Endothelial cell of umbilical vein (primary cell): ENCODE results near the gene ATOX1.

Experiments
- CTCF ChIP-seq, 2 donors: IDR thresholded peaks; 1 replicate in 1 of 2; 2 replicates in 1 of 2; pipeline ENCODE4 v1.5.1; 2011; ENCODE audit warnings: low read length in 2 of 2, mild to moderate bottlenecking in 2 of 2, moderate library complexity in 2 of 2, control low read depth in 1 of 2, inconsistent platforms in 1 of 2, low read depth in 1 of 2; ENCODE audit not compliant: insufficient read depth in 1 of 2; ENCODE audit errors: extremely low read depth in 1 of 2
- EZH2 ChIP-seq: IDR thresholded peaks from 2 replicates; pipeline ENCODE4 v1.6.1; 2012; ENCODE audit warnings: borderline replicate concordance, low read depth, mild to moderate bottlenecking, moderate library complexity, low read length, inconsistent platforms; ENCODE audit not compliant: severe bottlenecking
- MAX ChIP-seq: IDR thresholded peaks from 2 replicates; pipeline ENCODE4 v1.6.1; 2011; ENCODE audit not compliant: insufficient read depth, insufficient read length
- MYC ChIP-seq: IDR thresholded peaks from one replicate; pipeline ENCODE4 v1.6.1; 2011; ENCODE audit warnings: mild to moderate bottlenecking, low read depth, low read length
- POLR2A ChIP-seq: IDR thresholded peaks from 2 replicates; pipeline ENCODE4 v1.6.1; 2012; ENCODE audit warnings: low read depth, mild to moderate bottlenecking, control low read depth, low read length
- POLR2AphosphoS5 ChIP-seq: IDR thresholded peaks from 2 replicates; pipeline ENCODE4 v1.6.1; 2012; ENCODE audit warnings: low read depth, mild to moderate bottlenecking, control low read depth, low read length, moderate library complexity; ENCODE audit not compliant: insufficient read depth

DNA sequence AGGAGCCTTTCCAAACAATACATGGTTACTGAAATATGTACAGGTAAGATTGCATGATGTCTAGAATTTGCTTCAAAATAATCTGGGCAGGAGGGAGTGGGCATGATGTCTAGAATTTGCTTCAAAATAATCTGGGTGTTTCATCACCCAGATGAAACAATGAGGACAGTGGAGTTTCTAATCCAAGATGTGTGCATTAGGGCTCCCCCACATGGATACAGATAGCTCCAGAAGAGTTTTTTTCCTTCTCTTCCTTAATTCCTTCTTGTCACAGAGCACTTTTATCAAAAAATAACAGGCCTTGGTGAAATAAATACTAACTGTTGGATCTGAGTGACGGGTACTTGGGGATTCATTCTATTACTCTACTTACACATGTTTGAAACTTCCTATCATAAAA, 14.9 kb downstream of the ATOX1 start:
- TF ChIP-seq CTCF (IDR thresholded peaks at IDR 0.05; ENCODE audit: extremely low read depth in 1 of 2, insufficient read depth in 1 of 2, low read depth in 1 of 2, low read length in 2 of 2) (no peak), POLR2A (no peak), MAX (no peak), POLR2AphosphoS5 (no peak), MYC (no peak), EZH2 (no peak)
